ENCODE measurements around the gene RAB3A.

RAB3A gene

DNA sequence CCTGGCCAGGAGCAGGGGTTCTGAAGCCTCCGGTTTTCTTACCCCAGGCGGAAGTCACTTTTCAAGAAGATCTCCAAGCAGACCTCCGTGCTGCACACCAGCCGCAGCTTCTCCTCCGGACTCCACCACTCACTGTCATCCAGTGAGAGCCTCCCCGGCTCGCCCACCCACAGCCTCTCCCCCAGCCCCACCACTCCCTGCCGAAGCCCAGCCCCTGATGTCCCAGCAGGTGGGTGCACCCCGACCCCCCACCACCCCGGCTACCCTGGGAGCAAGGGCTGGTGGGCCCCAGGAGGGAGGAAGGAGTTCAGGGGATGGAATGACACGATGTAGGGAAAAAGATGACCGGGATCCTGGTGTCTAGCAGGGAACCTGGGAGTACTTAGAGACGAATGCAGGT is 56.4 kb downstream of the RAB3A start:
- DNase-seq: no peak

Measured in DMS153 (cell line).